Endothelial cell of umbilical vein (primary cell): ENCODE results near the gene C3orf49.

Experiments used
- CTCF ChIP-seq, 2 donors: IDR thresholded peaks; 1 replicate in 1 of 2; 2 replicates in 1 of 2; pipeline ENCODE4 v1.5.1; 2011; ENCODE audit warnings: low read length in 2 of 2, mild to moderate bottlenecking in 2 of 2, moderate library complexity in 2 of 2, control low read depth in 1 of 2, inconsistent platforms in 1 of 2, low read depth in 1 of 2; ENCODE audit not compliant: insufficient read depth in 1 of 2; ENCODE audit errors: extremely low read depth in 1 of 2
- EZH2 ChIP-seq: IDR thresholded peaks from 2 replicates; pipeline ENCODE4 v1.6.1; 2012; ENCODE audit warnings: borderline replicate concordance, low read depth, mild to moderate bottlenecking, moderate library complexity, low read length, inconsistent platforms; ENCODE audit not compliant: severe bottlenecking
- POLR2A ChIP-seq: IDR thresholded peaks from 2 replicates; pipeline ENCODE4 v1.6.1; 2012; ENCODE audit warnings: low read depth, mild to moderate bottlenecking, control low read depth, low read length

- TF ChIP-seq POLR2A, result no peak
- TF ChIP-seq CTCF (IDR thresholded peaks at IDR 0.05; ENCODE audit: extremely low read depth in 1 of 2, insufficient read depth in 1 of 2, low read depth in 1 of 2, low read length in 2 of 2), result no peak
- TF ChIP-seq EZH2, result no peak
Measured at GRCh38 chr3:63870615-63871005, 51.5 kb downstream of the C3orf49 start.
